BLaER1 treated with 17β-estradiol and CSF1 and Interleukin-3, amounts not matched to agents 10 nM and 100 nM (cell line): ENCODE results near the gene IDI1.

ENCODE experiments used
- H3K27ac ChIP-seq, 11 experiments: shearing (Covaris generic); formaldehyde crosslinking; 2 replicates each; pipeline ENCODE4 v1.8.1; 2022
- H3K27me3 ChIP-seq, 11 experiments: shearing (Covaris generic); formaldehyde crosslinking; 2 replicates each; pipeline ENCODE4 v1.8.1; 2022
- H3K36me3 ChIP-seq, 11 experiments: shearing (Covaris generic); formaldehyde crosslinking; 2 replicates each; pipeline ENCODE4 v1.8.1; 2022
- H3K4me1 ChIP-seq, 10 experiments: shearing (Covaris generic); formaldehyde crosslinking; 2 replicates each; pipeline ENCODE4 v1.8.1; 2022
- H3K4me2 ChIP-seq, 11 experiments: shearing (Covaris generic); formaldehyde crosslinking; 2 replicates each; pipeline ENCODE4 v1.8.1; 2022
- H3K4me3 ChIP-seq, 10 experiments: shearing (Covaris generic); formaldehyde crosslinking; 2 replicates each; pipeline ENCODE4 v1.8.1; 2022
- H3K9ac ChIP-seq, 11 experiments: shearing (Covaris generic); formaldehyde crosslinking; 2 replicates each; pipeline ENCODE4 v1.8.1; 2022
- H3K9me3 ChIP-seq, 11 experiments: shearing (Covaris generic); formaldehyde crosslinking; replicated peaks in 1 of 11; 2 replicates each; pipeline ENCODE4 v1.8.1; 2022
- H4K20me1 ChIP-seq, 11 experiments: shearing (Covaris generic); formaldehyde crosslinking; 2 replicates each; pipeline ENCODE4 v1.8.1; 2022
- Cebpa-rat ChIP-seq, 11 experiments: shearing (Covaris generic); IDR thresholded peaks; 2 replicates each; pipeline ENCODE4 v1.8.1; 2022

Gene IDI1

DNA sequence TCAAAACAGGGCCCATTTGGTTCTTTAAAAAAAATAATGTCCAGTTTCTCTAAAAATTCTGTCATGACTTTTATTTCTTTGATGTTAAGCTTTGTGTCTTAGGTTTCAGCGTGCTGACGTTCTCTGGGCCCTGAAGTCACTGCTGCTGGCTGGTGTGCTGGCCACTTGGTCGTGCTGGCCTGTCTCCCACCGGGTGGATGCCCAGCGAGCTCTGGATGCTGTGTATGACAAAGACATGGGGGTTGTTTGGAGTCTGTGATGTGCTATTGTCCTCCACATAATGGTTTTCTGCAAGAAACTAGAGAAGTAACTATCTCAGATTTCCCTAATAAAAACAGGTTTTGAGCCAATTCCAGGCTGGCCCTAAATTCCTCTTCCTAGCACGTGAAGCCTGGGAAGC, 13.7 kb downstream of the IDI1 start:
- Histone ChIP-seq H3K27me3 (no peaks in the 10 kb centered on the region), H4K20me1 (peaks cover 0 to 29% (median 7%) of the 10 kb centered on the region in 11 experiments; a peak in 11 of 22 replicates), H3K4me1 (peaks cover 2 to 57% (median 32%) of the 10 kb centered on the region in 10 experiments; a peak in 19 of 20 replicates), H3K4me3 (no peak overlapping the region), H3K36me3 (peaks cover 21 to 40% (median 36%) of the 10 kb centered on the region in 11 experiments; a peak in 21 of 22 replicates), H3K27ac (no peak overlapping the region), H3K4me2 (peak overlapping the region in 1 of 11 experiments; percentile 23; a peak in 1 of 22 replicates), H3K9me3 (no peaks in the 10 kb centered on the region), H3K9ac (no peak overlapping the region)
- no peak for TF ChIP-seq Cebpa-rat (IDR thresholded peaks at IDR 0.05)

DNA sequence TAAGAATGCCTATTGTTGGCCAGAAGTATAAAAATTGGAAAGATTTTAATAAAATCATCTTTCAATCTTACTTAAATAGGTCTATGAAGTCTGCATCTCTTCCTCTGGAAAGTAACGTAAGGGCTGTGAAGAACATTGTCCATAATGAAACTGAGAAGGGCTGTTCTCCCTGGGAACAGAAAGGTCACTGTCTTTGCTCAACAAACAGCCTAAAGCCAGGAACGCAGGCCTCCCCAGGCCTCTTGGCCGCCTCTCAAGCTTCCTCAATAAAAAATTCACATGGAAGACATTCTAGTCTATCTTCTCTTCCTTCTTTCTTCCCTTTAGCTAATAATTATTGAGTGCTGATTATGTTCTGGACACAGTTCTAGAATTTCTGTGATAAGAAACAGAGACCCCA, 14.2 kb downstream of the IDI1 start:
- H3K4me1 ChIP-seq: peaks cover 0 to 52% (median 28%) of the 10 kb centered on the region in 10 experiments; a peak in 16 of 20 replicates
- no peaks in the 10 kb centered on the region for H3K9me3 ChIP-seq
- TF ChIP-seq Cebpa-rat (IDR thresholded peaks at IDR 0.05): no peak
- no peaks in the 10 kb centered on the region for H3K27me3 ChIP-seq
- H3K36me3 ChIP-seq: peaks cover 18 to 38% (median 33%) of the 10 kb centered on the region in 11 experiments; a peak in 21 of 22 replicates
- peaks cover 0 to 25% (median 7%) of the 10 kb centered on the region in 11 experiments; a peak in 8 of 22 replicates for H4K20me1 ChIP-seq
- no peak overlapping the region for H3K4me2 ChIP-seq
- H3K9ac ChIP-seq: no peak overlapping the region
- no peak overlapping the region for H3K27ac ChIP-seq
- H3K4me3 ChIP-seq: no peak overlapping the region

DNA sequence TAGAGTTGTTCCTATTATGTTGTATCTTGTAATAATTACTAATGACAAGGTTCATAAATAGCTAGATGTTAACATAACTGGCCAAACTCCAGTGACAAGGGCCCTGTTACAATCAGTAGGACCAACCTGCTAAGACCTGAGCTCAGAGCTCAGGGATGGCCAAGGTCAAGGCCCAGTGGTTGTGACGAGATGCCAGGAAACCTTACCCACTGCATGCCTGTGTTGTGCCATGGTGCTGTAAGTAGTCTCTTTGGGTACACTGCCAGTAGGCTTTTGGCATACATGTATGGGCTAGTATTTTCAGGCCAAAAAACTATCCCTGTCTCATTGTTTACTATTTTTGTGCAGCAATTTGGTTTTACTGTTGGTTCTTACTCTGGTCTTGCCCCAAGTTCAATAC, 15.3 kb downstream of the IDI1 start:
- peaks cover 11 to 30% (median 24%) of the 10 kb centered on the region in 11 experiments; a peak in 20 of 22 replicates for H3K36me3 ChIP-seq
- H3K9me3 ChIP-seq: no peaks in the 10 kb centered on the region
- H3K9ac ChIP-seq: no peak overlapping the region
- no peak for TF ChIP-seq Cebpa-rat (IDR thresholded peaks at IDR 0.05)
- no peak overlapping the region for H3K27ac ChIP-seq
- H3K27me3 ChIP-seq: no peaks in the 10 kb centered on the region
- H3K4me1 ChIP-seq: peaks cover 0 to 41% (median 20%) of the 10 kb centered on the region in 10 experiments; a peak in 16 of 20 replicates
- no peak overlapping the region for H3K4me3 ChIP-seq
- peak overlapping the region in 3 of 11 experiments; percentile 10 to 51 (median 38); a peak in 3 of 22 replicates for H3K4me2 ChIP-seq
- H4K20me1 ChIP-seq: peaks cover 0 to 15% (median 3%) of the 10 kb centered on the region in 11 experiments; a peak in 5 of 22 replicates

DNA sequence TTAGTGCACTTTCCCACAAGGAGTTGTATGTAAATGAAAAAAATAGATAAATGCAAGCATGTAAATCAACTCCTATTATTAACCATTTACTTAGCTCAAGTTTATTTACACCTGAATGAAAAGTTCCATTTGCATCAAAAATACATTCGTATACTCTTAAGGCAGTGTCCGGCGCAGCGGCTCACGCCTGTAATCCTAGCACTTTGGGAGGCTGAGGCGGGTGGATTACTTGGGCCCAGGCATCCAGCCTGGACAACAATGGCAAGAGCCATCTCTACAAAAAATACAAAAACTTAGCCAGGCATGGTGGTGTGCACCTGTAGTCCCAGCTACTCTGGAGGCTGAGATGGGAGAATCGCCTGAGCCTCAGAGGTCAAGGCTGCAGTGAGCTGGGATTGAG, 19.1 kb downstream of the IDI1 start:
- no peak overlapping the region for H3K4me2 ChIP-seq
- no peaks in the 10 kb centered on the region for H3K9me3 ChIP-seq
- H3K9ac ChIP-seq: no peak overlapping the region
- peaks cover 0 to 23% (median 16%) of the 10 kb centered on the region in 10 experiments; a peak in 16 of 20 replicates for H3K4me1 ChIP-seq
- H3K27ac ChIP-seq: no peak overlapping the region
- H3K4me3 ChIP-seq: no peak overlapping the region
- no peak for TF ChIP-seq Cebpa-rat (IDR thresholded peaks at IDR 0.05)
- H3K36me3 ChIP-seq: peaks cover 0 to 17% (median 0%) of the 10 kb centered on the region in 11 experiments; a peak in 3 of 22 replicates
- no peaks in the 10 kb centered on the region for H4K20me1 ChIP-seq
- no peaks in the 10 kb centered on the region for H3K27me3 ChIP-seq

DNA sequence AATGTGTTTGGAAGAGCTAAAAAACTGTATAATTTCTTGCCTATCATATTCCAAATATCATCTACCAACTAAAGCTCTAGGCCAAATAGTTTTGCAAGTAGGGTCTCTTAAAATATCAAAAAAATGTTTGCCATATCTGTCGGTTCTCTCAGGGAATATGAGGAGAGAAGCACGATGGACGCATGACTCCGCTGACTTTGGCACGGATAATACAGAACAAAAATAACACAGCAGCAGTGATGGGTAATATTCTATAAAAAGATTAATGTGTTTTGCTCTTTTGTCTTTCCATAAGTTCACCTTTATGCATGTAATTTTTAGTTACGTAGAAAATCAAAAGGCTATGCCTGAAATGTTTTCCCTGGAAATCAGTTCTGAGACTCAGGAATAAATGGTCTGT, 22.3 kb downstream of the IDI1 start:
- no peak overlapping the region for H3K27ac ChIP-seq
- no peaks in the 10 kb centered on the region for H3K27me3 ChIP-seq
- no peaks in the 10 kb centered on the region for H3K9me3 ChIP-seq
- peaks cover 0 to 22% (median 1%) of the 10 kb centered on the region in 11 experiments; a peak in 7 of 22 replicates for H3K36me3 ChIP-seq
- TF ChIP-seq Cebpa-rat (IDR thresholded peaks at IDR 0.05): no peak
- 0 out of 22 replicates have a peak, but pooled peaks cover 0 to 1% (median 0%) of the 10 kb centered on the region in 11 experiments for H4K20me1 ChIP-seq
- no peak overlapping the region for H3K9ac ChIP-seq
- H3K4me1 ChIP-seq: no peaks in the 10 kb centered on the region
- H3K4me3 ChIP-seq: no peak overlapping the region
- H3K4me2 ChIP-seq: no peak overlapping the region

DNA sequence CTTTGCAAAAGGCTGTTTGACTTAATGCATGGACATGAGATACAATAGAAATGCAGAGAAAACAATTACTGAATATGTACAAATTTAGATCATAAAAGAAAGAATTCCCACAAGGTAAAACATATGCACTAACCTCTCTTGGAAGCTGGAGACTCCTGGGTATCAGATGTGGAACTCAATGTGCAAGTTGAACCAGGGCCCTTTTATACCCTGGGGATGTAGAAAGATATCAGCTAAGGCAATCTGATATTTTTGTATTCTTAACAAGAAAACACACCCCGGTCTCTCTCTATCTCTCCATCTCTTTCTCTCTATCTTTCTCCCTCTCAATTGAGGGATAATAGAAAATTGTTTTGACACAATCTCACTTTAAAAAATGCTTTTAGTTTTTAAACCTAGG, 23.2 kb downstream of the IDI1 start, which contains the start of gene IDI2:
TSS of gene IDI2 (minus strand) at position 177 of the 400 bp plus-strand sequence. CDS start 1,136 bp downstream, outside the sequence.
- H3K27ac ChIP-seq: no peak within 1 kb of the TSS
- H3K4me1 ChIP-seq: no peaks in the 10 kb centered on the region
- H3K4me3 ChIP-seq: no peak within 1 kb of the TSS

DNA sequence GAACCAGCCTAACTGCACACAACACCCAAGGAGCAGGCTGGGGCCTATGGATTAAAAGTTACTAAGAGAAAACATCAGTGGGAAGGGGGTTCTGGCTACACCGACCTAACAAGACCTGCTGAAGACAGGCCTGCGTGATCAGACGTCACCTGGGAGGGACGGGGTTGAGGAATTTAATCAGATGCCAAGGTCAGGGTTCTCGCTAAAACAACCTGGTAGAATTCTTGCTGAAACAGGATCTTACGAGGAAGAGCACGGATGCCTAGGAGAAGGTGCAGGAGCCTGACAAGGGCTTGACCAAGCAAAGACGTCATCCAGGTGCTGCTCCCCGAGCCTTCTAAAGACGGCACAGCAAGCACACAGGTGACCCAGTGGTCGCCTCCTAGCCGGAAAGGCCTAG, 24.8 kb downstream of the IDI1 start:
- H4K20me1 ChIP-seq: peaks cover 0 to 17% (median 0%) of the 10 kb centered on the region in 11 experiments; a peak in 9 of 22 replicates

More for the DNA sequence above, 23.2 kb downstream of the IDI1 start, which contains the start of gene IDI2:
- H4K20me1 ChIP-seq: peaks cover 0 to 10% (median 0%) of the 10 kb centered on the region in 11 experiments; a peak in 3 of 22 replicates
- no peaks in the 10 kb centered on the region for H3K9me3 ChIP-seq
- TF ChIP-seq Cebpa-rat (IDR thresholded peaks at IDR 0.05): no peak
- H3K9ac ChIP-seq: no peak within 1 kb of the TSS
- H3K36me3 ChIP-seq: peaks cover under 1 to 31% (median 9%) of the 10 kb centered on the region in 11 experiments; a peak in 17 of 22 replicates
- no peak within 1 kb of the TSS for H3K4me2 ChIP-seq
- H3K27me3 ChIP-seq: no peaks in the 10 kb centered on the region

DNA sequence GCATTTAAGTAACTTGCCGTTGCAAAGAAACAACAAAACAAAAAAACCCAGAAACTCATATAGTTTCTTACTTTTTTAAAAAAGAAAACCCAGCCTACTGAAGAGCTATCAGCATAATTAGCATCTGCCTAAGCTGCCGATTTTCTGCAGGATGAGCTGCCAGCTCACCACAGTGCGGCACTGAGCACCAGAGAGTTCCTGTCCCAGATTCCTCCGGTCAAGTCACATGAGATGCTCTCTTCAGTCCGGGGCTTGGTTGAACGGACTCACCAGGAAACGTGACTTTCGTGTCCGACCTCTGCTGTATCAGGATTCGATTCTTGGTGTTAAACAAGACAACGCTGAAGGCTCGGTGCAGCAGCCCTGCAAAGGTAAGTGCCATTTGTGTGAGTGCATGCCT, 26.5 kb downstream of the IDI1 start:
- Histone ChIP-seq H3K9me3 (no peaks in the 10 kb centered on the region), H3K4me2 (no peak overlapping the region), H3K36me3 (peaks cover 28 to 62% (median 37%) of the 10 kb centered on the region in 11 experiments), H3K4me3 (no peak overlapping the region), H3K27me3 (no peaks in the 10 kb centered on the region), H3K27ac (no peak overlapping the region), H4K20me1 (peaks cover 0 to 17% (median 6%) of the 10 kb centered on the region in 11 experiments; a peak in 13 of 22 replicates), H3K4me1 (no peaks in the 10 kb centered on the region), H3K9ac (no peak overlapping the region)
- no peak for TF ChIP-seq Cebpa-rat (IDR thresholded peaks at IDR 0.05)

More for the DNA sequence above, 24.8 kb downstream of the IDI1 start:
- H3K9ac ChIP-seq: no peak overlapping the region
- H3K4me1 ChIP-seq: no peaks in the 10 kb centered on the region
- H3K36me3 ChIP-seq: peaks cover 14 to 47% (median 24%) of the 10 kb centered on the region in 11 experiments
- H3K4me2 ChIP-seq: no peak overlapping the region
- H3K27me3 ChIP-seq: no peaks in the 10 kb centered on the region
- no peak for TF ChIP-seq Cebpa-rat (IDR thresholded peaks at IDR 0.05)
- no peaks in the 10 kb centered on the region for H3K9me3 ChIP-seq
- H3K4me3 ChIP-seq: no peak overlapping the region
- no peak overlapping the region for H3K27ac ChIP-seq

DNA sequence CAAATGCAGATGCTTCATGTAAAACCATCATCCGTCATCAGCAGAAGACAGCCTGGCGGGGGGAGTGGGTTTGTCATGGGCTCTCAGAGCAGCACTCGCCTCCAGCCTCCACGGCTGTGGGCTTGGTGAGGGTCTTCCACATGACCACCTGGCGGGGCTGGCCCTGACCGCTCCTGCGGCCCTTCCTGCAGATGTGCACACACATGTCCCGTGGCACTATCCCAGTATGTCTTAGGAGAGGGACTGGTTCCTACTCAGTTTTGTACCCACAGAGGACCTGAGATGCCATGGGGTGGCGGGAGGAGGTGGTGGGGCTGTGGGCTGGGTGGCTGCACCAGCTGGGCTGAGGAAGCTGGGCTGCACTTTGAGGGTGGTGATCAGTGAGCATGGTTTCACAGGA, 28.0 kb downstream of the IDI1 start:
- H3K4me3 ChIP-seq: no peak overlapping the region
- H3K9me3 ChIP-seq: no peaks in the 10 kb centered on the region
- no peak overlapping the region for H3K4me2 ChIP-seq
- H4K20me1 ChIP-seq: peaks cover 0 to 29% (median 13%) of the 10 kb centered on the region in 11 experiments; a peak in 16 of 22 replicates
- no peaks in the 10 kb centered on the region for H3K4me1 ChIP-seq
- no peaks in the 10 kb centered on the region for H3K27me3 ChIP-seq
- H3K36me3 ChIP-seq: peaks cover 43 to 74% (median 52%) of the 10 kb centered on the region in 11 experiments
- H3K9ac ChIP-seq: no peak overlapping the region
- H3K27ac ChIP-seq: no peak overlapping the region
- TF ChIP-seq Cebpa-rat (IDR thresholded peaks at IDR 0.05): no peak
